ENCODE data around the gene HNRNPC.

Gene HNRNPC

GRCh38 chr14:21162081-21162480 is 107.2 kb downstream of the HNRNPC start:
- DNase-seq (ENCODE audit: extremely low read depth, insufficient read length) = no peak
- TF ChIP-seq CTCF (IDR thresholded peaks at IDR 0.05; ENCODE audit: insufficient read depth, low read length, poor library complexity, severe bottlenecking) = no peak
- no peak overlapping the region for H3K4me3 ChIP-seq (replicated peaks; ENCODE audit: low read depth, low read length)
- H3K36me3 ChIP-seq (ENCODE audit: control insufficient read depth, insufficient read depth, low read length) = no peaks in the 10 kb centered on the region
- H3K27me3 ChIP-seq (replicated peaks; ENCODE audit: control insufficient read depth, insufficient read depth, low read length) = no peaks in the 10 kb centered on the region

GRCh38 chr14:21160061-21160610 is 109.1 kb downstream of the HNRNPC start:
- no peaks in the 10 kb centered on the region for H3K27me3 ChIP-seq (replicated peaks; ENCODE audit: control insufficient read depth, insufficient read depth, low read length)
- no peaks in the 10 kb centered on the region for H3K36me3 ChIP-seq (ENCODE audit: control insufficient read depth, insufficient read depth, low read length)
- TF ChIP-seq CTCF (IDR thresholded peaks at IDR 0.05; ENCODE audit: insufficient read depth, low read length, poor library complexity, severe bottlenecking) = no peak
- DNase-seq (ENCODE audit: extremely low read depth, insufficient read length) = no peak
- no peak overlapping the region for H3K4me3 ChIP-seq (replicated peaks; ENCODE audit: low read depth, low read length)
